NCI-H2081 treated with DMSO at 0.1 percent for 48 hours (cell line): ENCODE results near the gene OR2A12.
"Not testable (repeated sequence)": the region's sequence is repeated elsewhere in the genome, so short reads cannot be mapped to it uniquely, and the experiment has no call there.

Source experiments
- DNase-seq: peaks from one replicate; lab custom pipeline; 2025; lab: John Stamatoyannopoulos, UW

Gene OR2A12, protein sequence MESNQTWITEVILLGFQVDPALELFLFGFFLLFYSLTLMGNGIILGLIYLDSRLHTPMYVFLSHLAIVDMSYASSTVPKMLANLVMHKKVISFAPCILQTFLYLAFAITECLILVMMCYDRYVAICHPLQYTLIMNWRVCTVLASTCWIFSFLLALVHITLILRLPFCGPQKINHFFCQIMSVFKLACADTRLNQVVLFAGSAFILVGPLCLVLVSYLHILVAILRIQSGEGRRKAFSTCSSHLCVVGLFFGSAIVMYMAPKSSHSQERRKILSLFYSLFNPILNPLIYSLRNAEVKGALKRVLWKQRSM

DNA sequence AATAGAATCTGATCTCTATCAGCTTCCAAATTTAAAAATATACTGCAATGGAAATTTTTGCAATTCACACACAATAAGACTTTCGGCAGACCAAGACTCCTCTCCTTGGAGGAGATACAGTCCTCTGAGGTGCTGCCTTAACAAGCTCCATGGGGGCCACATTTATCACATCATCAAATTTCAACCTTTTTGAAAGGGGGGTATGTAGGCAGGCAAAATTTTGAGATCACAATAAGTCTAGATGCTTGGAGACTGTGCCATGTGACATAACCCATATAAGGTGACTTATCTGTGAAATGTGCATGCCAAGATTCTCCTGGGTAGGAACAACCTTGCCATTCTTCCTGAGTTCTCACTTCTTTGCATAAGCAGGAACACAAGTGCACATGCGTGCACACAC is at the start of gene OR2A12:
OR2A12 (plus strand) TSS at position 301 of the 400 bp plus-strand sequence. CDS start 8,830 bp downstream, outside the sequence.
- DNase-seq: no peak

DNA sequence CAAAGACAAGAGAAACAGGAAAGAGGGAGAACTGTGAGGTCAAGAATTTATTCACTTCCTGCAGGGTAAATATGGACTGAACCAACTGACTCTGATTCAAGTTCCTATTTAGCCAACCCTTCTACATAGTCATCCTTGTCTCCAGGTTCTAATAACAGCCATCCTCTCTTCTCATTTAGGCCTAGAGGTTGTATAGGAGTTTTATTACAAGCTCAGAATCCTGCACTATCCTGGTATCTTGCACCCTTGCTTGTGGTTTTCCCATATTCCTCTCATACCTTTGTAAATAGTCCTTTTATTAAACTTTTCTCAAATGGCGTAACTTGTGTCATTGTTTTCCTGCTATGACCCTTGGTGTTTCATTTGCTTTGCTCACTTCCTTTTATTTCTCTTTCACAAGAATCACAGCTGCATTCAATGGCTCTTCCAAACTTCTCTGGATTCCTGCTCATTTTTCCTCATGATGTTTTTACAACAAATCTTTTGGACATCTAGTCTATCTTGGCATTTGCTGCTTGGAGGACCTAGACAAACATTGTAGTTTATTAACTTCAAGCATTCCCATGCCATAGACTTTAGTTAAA is 49.7 kb upstream of the OR2A12 start:
- no peak for DNase-seq

DNA sequence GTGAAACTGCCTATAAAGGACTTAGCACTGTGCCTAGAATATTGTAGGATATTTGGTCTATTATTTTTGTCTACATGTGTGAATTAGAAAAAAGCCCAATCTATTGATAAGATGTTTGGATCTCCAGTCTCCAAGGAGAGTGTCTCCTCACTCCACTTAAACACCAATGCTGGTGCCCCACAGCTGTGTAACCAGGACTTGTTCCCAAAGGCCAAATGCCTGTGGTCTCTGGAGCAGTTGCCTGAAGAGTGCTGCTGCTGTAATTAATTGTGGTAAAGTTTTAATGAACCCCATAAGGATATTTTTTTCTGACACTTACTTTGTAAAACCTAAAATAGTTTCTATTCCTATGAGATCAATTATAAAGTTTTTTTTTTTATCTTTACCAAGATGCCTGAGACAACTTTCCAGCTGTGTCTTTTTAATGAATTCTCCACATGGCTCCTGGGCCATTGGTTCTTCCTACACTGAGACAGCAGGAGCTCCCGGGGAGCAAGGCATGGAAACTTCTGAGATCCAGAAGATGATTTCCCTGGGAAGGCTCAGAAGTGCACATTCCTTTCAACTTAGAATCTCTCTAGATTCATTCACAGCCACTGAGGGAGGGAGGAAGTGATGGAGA is 48.6 kb upstream of the OR2A12 start:
- DNase-seq: no peak

DNA sequence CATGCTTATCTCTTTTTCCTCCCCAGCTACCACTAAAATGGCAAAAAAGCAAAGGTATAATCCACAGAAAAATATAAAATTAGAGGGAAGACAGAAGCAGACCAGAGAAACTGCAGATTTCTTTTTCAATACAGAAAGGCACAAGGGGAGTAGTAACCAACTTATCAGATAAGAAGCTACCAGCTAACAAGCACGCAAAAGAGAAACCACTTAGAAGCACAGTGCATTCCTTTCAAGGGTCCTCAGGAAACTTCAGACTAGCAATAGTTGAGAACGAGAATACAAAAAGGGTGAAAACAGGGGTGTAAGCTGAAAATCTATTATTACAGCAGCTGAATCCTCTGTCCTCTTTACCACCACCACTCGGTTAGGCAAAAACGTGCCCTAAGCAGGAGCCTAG is 47.2 kb upstream of the OR2A12 start:
- DNase-seq: no peak

DNA sequence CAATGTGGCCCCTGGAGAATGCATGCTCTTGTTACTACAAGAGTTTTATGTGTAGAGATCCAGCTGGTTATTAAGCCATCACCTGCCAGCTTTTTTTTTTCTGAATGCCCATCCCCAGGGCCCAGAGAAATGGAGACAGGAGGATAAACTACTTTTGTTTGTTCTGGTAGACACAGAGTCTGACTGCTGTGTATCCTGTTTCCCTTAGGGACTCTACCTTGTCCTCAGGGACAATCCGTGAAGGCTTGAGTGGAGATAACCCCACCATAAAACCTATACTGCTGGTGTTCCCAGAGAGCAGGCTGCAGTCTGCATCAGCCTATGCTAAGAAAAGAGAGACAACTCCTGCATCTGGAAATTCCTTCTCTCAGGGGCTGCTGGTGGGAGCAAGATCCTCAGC is 37.4 kb upstream of the OR2A12 start, which contains the start of gene OR2A5:
OR2A5 (plus strand) TSS at position 301 of the 400 bp plus-strand sequence. CDS start 1,454 bp downstream, outside the sequence.
- DNase-seq: no peak

DNA sequence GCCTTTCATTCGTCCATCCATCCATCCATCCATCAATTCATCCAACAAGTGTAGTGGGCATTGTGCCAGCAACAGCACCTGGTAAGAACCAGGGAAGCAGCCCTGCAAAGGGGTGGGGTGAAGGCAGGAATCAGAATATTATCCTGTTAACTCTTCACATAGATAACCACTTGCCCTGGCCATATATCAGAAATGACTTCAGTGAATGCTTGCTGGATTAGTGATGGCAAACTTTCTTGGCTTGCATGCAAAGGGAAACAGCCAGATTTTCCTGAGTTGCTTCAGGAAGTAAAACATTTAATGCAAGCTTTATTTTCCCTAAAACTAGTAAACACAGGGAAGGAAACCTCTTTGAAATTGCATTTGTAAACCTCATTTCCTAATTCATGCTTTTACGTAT is 36.6 kb upstream of the OR2A12 start:
- no peak for DNase-seq

DNA sequence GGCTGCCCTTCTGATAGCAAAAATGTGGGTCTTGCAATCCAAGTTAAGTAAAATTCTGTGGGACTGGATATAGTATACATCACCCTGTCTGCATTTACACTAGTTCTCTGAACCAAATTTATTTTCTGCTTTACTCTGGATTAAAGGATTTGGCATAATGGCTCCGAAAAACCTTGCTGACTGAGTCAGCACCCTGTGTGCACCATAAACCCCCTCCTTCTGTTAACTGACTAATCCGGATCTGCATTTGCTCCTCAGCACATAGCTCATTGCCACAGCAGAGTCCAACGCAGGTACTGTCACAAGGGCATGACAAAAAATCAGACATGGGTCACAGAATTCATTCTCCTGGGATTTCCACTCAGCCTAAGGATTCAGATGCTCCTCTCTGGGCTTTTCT is 36.0 kb upstream of the OR2A12 start:
- DNase-seq: no peak

DNA sequence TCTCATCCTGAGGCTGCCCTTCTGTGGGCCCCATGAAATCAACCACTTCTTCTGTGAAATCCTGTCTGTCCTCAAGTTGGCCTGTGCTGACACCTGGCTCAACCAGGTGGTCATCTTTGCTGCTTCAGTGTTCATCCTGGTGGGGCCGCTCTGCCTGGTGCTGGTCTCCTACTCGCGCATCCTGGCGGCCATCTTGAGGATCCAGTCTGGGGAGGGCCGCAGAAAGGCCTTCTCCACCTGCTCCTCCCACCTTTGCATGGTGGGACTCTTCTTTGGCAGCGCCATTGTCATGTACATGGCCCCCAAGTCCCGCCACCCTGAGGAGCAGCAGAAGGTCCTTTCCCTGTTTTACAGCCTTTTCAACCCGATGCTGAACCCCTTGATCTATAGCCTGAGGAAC is 35.2 kb upstream of the OR2A12 start:
- not testable (repeated sequence) for DNase-seq

DNA sequence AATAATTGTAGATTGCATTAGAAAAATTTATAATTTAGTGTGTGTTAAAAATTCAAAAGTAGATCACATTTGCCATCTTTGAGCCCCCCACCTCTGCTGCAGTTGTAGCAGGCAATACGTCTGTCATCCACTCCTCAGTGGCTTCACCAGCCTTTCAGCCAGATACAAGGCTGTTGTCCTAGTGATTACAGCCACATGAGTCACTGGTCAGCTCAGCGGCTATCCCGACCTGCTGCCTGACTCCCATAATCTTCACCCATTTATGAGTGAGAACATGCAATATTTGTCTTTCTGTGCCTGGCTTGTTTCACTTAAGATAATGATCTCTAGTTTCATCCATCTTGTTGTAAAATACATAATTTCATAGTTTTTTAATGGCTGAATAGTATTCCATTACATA is 28.1 kb upstream of the OR2A12 start:
- no peak for DNase-seq

DNA sequence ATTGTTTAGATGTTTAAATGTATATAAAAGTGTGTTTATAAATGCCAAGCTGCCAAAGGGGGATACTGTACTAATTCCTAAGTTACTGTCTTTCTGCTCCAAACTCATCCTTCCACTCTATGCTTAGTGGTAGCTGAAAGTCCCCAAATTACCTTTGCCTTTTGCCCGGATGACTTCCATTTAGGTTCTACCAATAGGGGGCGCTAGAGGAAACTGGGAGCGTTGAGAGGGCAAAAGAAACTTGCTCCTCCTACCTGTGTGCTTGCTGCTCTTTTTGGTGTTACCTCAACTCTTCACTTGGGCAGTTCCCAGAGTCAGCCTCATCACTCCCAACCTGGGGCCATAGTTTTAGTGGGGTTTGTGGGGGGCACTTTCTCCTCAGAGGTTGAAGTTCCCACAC is 22.4 kb upstream of the OR2A12 start:
- DNase-seq: no peak

DNA sequence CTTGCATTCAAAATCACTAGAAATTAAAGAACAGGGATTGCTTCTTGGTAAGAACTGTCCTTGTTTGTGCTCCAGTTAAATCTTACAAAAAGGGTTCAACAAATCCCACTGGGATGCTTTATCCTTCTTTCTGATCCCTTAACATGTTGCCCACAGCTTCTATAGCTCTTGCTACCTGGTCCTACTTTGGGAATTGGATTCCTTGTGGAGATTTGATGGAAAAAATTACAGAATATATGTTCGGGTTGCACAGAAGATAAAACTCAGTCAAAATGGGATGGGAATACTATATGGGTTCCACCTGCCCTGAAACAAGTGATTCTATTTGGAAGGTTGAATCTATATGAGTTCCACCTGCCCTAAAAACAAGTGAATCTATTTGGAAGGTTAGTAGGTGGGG is 16.6 kb upstream of the OR2A12 start, which contains the start of gene OR2A25:
OR2A25 (plus strand) TSS at position 301 of the 400 bp plus-strand sequence. CDS start 4,409 bp downstream, outside the sequence.
- DNase-seq: no peak

DNA sequence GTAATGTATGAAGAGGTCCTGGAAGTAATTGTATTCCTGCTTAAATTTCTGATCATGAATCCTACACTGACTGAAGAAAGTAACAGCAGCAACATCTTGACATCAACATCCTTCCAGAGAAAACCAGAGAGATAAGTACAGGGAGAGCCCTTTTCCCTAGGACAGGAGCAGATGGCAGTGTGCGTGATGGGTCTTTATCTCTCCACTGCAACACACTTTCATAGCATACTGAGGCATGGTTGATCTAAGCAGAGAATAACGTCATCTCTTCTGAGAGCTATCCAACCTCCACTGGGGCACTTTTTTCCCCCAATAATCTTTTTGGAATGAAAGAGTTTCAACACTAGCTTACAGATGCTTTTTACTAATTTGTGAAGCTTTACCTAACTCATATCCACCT is 16.1 kb upstream of the OR2A12 start:
- DNase-seq: no peak

DNA sequence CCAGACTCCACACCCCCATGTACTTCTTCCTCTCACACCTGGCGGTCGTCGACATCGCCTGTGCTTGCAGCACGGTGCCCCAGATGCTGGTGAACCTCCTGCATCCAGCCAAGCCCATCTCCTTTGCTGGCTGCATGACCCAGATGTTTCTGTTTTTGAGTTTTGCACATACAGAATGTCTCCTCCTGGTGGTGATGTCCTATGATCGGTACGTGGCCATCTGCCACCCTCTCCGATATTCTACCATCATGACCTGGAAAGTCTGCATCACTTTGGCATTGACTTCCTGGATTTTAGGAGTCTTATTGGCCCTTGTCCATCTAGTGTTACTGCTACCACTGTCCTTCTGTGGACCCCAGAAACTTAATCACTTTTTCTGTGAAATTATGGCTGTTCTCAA is 11.7 kb upstream of the OR2A12 start:
- no peak for DNase-seq

DNA sequence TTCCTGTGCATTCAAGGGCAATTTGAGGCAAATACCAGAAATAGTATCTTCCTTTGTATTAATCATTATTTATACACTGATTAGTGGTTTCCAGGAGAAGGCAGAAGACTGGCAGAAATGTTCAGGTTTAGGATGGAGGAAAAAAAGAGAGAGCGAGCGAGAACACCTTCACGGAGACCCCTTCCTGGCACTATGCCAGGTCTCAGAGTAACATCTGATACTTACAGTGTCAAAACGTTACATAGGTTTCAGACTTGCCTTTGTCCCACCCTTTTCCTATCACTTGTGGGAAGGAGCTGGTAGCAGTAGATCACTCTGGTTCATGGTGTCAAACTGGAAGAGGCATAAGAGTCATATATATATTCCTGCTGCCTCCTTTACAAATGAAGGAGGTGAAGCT is 652 bp downstream of the OR2A12 start:
- DNase-seq: no peak

DNA sequence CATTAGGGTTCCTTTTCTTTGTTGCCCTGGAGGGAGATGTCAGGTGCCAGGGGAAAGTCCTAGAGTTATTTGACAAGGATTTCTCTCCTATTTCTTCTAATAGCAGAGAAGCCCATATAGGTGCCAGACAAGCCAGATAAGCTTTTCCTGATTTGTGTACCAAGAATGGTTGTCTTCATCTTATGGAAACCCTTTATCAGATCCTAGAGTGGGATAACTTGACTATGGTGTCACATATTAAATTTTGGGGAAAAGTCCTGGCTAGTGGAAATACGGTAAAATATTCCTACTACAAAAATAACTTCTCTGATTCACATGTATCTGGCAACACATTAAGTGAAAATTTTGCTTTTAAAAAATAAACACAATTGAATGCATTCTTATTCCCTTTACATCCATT is 1.2 kb downstream of the OR2A12 start:
- DNase-seq: no peak

DNA sequence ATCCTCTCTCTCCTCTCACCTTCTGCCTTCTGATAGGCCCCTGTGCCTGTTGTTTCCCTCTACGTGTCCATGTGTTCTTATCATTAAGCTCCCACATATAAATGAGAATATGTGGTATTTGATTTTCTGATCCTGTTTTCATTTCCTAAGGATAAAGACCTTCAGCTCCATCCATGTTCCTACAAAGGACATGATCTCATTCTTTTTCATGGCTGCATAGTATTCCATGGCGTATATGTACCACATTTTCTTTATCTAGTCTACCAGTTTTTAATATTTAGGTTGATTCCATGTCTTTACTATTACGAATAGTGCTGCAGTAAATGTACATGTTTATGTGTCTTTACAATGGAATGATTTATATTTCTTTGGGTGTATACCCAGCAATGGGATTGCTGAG is 4.6 kb downstream of the OR2A12 start:
- DNase-seq: no peak

DNA sequence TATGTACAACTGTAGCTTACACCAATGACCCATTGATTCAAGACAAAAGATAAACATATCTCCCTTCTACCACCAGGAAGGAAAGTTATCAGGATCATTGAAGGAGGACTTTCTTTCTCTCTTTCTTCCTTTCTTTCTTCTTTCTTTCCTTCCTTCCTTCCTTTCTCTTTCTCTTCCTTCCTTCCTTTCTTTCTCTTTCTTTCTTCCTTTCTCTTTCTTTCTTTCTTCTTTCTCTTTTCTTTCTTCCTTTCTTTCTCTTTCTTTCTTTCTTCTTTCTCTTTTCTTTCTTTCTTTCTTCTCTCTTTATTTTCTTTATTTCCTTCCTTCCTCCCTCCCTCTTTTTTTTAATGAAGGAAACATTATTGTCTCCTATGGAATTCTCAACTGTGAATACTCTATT is 12.7 kb downstream of the OR2A12 start:
- DNase-seq: no peak

DNA sequence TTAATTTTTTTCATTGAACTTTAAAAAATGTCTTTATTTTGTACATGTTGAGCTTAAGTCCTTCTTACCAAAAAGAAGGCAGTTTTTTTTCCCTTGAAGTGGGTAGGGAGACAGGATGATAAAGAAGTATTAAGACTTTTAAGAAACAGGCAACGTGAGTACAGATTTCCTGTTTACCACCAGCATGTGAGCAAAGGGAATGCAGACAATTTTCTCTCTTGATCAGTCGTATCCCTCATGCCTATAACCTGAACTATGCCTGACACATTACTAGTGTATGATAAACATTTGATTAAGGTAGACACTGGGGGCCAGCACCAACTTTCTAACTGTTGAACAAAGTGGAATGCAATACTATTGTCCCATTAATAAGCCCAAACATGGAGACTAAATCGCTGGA is 14.5 kb downstream of the OR2A12 start:
- no peak for DNase-seq

DNA sequence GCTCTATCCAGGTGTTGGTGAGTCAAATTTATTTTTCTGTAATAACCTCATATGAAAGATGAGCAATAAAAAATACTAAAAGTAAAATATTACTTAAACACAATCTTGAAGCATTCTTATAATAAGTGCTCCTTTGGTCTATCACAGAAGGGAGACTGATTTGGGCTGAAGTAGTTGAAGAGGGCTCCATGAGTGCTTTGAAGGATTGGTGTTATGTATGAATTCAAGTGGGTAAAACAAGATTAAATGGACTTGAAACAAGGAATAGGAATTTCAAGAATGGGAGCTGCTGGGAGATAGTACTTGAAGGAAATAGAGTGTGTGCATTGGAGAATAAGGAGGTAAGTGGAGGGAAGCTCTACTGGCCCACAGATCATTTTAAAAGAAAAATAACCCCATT is 16.0 kb downstream of the OR2A12 start:
- DNase-seq: no peak

DNA sequence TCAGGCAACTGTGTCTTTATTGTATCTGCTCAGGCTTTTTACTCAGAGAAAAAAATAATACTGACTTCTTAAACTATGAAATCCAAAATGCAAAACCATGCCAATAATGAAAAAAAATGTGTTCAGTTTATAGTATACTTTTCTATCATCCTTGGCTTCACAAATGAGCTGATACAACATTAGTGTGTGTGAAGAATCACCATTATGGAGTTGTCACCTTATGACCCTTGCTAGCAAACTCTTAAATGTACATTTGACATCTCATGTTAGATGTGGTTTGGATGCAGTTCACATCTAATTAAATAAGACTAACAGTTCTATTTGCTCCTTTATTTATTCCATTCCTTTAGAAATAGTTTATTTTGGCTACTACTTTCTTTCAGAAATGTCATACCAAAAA is 19.1 kb downstream of the OR2A12 start:
- DNase-seq: no peak

DNA sequence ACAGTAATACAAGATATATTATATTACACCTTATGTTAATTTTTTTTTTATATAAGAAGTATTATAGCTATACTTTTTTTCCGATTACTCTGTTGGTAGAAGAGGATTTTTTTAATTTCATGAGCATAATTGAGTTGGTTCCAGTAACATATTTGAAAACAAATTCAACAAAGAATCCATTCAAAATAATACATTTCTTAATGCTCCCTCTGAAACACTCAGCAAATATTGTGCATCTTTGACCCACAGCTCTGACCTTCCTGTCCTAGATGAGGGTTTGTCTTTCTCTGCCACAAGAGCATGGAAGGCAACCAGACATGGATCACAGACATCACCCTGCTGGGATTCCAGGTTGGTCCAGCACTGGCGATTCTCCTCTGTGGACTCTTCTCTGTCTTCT is 23.2 kb downstream of the OR2A12 start, which contains the start of gene OR2A2:
OR2A2 (plus strand) TSS at position 301 of the 400 bp plus-strand sequence; CDS start at position 301, 0 bp downstream.
- DNase-seq: no peak

DNA sequence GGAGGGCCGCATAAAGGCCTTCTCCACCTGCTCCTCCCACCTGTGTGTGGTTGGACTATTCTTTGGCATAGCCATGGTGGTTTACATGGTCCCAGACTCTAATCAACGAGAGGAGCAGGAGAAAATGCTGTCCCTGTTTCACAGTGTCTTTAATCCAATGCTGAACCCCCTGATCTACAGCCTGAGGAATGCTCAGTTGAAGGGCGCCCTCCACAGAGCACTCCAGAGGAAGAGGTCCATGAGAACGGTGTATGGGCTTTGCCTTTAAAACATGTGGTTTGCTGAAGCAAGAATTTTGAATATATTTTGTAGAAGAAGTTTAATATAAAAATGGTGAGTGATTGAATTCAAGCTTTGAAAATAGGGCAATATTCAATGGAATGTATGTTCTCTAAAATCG is 24.2 kb downstream of the OR2A12 start:
- no peak for DNase-seq

DNA sequence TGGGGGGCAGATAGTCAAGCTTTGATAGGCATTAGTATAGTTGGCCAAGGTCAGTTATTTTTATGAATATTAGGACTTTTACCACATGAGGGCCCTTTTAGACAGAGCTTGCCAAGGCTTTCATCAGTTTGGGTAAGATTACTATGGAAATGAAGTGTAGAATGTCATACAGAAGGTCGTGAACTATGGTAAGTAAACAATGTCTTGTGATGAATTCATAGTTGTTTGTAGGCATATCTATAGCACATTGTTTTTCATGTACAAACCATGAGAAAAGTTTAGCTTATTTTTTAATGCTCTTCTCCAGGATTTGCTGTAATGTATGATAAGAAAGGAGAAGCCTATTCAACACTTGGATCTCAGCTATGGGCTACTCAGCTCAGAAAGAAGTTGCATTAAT is 27.6 kb downstream of the OR2A12 start:
- no peak for DNase-seq
